Gastrocnemius medialis (tissue), 4 donors: ENCODE data around the gene PXK. TPM values are rescaled to one million over a fixed set of nuclear protein-coding genes. Genes with fewer than 3 reads are reported as not detected.

Source experiments
- ATAC-seq, 2 donors: fragments of 150-250 bp; one replicate each; pipeline ENCODE4 v1.9.1; 2016
- DNase-seq, 2 donors: peaks; one replicate each; pipeline ENCODE4 v3.0.0-alpha.2; 2019
- H3K27ac ChIP-seq, 4 donors: fragments of 200-600 bp; sonication (generic); 1 replicate in 1 of 4; 2 replicates in 3 of 4; pipeline ENCODE4 v1.5.1; 2016 to 2018; ENCODE audit warnings: mild to moderate bottlenecking in 2 of 4, moderate library complexity in 1 of 4
- H3K27me3 ChIP-seq, 3 donors: fragments of 200-600 bp; sonication (generic) in 2 of 3; 1 replicate in 1 of 3; 2 replicates in 2 of 3; pipeline versions ENCODE4 v1.5.1 to v1.6.0; 2016 to 2019; ENCODE audit warnings: mild to moderate bottlenecking in 1 of 3, moderate library complexity in 1 of 3
- H3K36me3 ChIP-seq, 2 donors: fragments of 200-600 bp; sonication (generic) in 1 of 2; one replicate each; pipeline ENCODE4 v1.5.1; 2017 to 2018
- H3K4me1 ChIP-seq, 2 donors: fragments of 200-600 bp; sonication (generic) in 1 of 2; one replicate each; pipeline ENCODE4 v1.5.1; 2016 to 2017; ENCODE audit warnings: mild to moderate bottlenecking in 2 of 2
- H3K4me3 ChIP-seq, 4 donors: fragments of 200-600 bp; sonication (generic) in 3 of 4; 1 replicate in 1 of 4; 2 replicates in 3 of 4; pipeline ENCODE4 v1.5.1; 2016 to 2019; ENCODE audit warnings: mild to moderate bottlenecking in 2 of 4
- H3K9me3 ChIP-seq, 3 donors: fragments of 200-600 bp; sonication (generic) in 2 of 3; 1 replicate in 1 of 3; 2 replicates in 2 of 3; pipeline ENCODE4 v1.5.1; 2016 to 2019
- POLR2A ChIP-seq, 2 donors: fragments of 450-650 bp; IDR thresholded peaks; one replicate each; pipeline ENCODE4 v1.6.1; 2017; ENCODE audit warnings: antibody characterized with exemption in 2 of 2, mild to moderate bottlenecking in 2 of 2, moderate library complexity in 2 of 2
- in situ Hi-C, 4 donors: fragments of 200-750 bp; cut with MboI; loops; one replicate each; pipeline versions ENCODE4 v1.15.0 to v1.8.0; 2017; ENCODE audit warnings: low sequenced_read_pairs in 4 of 4
- intact Hi-C: fragments of 100-400 bp; cut with DNase I; formaldehyde crosslinking; loops from one replicate; pipeline ENCODE4 v1.15.1; 2023; ENCODE audit warnings: low total_unique reads
- total RNA-seq, 4 donors: library from RNA; depleted of rRNA; stranded (reverse); fragments of >200 nt; gene quantifications; one replicate each; pipeline versions ENCODE4 v1.1.0 to v1.2.3, GENCODE V29; 2016
- TF ChIP-seq, protein P1 (sequence below), 5 experiments: fragments of 450-650 bp in 3 of 5; fragments of 200-600 bp in 2 of 5; sonication (generic) in 2 of 5; IDR thresholded peaks in 4 of 5; conservative IDR thresholded peaks in 1 of 5; 1 replicate in 4 of 5; 2 replicates in 1 of 5; pipeline ENCODE4 v1.5.1; 2016 to 2019; ENCODE audit warnings: antibody characterized with exemption in 5 of 5, mild to moderate bottlenecking in 3 of 5, moderate library complexity in 3 of 5

Gene PXK
- total RNA-seq, 4 donors from 2014 or later = 21.6 to 33.6 (median 24.4) TPM

DNA sequence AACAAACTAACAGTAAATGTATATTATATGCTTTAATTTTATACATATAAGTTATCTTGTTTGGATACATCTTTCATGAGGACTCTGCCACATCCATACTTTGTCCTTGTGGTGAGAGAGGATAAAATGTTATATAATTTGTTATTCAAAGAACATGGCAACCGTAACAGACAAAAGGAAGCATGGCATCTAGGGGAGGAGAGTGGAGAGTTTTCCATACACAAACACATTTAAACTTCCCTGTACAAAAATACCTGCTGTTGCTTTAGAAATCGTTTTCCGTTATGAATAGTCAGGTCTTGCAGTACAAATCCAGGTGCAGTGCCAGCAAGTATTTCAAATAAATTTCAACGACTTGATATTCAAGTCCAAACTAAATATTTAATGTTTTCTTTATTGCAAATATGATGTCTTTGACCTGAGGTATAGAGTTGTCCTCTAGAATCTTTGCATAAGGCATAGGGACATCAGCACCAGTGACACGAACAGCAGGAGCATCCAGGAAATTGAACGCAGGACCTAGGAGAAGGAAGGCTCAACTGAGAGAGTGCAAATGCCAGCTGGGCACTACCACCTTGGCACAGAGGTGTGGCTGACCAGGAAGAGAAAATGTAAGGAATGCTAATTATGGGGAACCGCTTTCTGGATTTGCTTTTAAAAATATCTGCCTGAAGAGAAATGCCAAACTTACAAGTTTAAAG is 95.1 kb downstream of the PXK start:
- in situ Hi-C loops = no loop called here
- H3K27me3 ChIP-seq = no peaks in the 10 kb centered on the region
- intact Hi-C loops = no loop called here
- no peaks in the 10 kb centered on the region for H3K9me3 ChIP-seq
- no peak overlapping the region for H3K27ac ChIP-seq
- H3K4me3 ChIP-seq = no peak overlapping the region
- H3K36me3 ChIP-seq = peaks cover 3 to 88% of the 10 kb centered on the region in 2 donors
- no peak for TF ChIP-seq POLR2A (IDR thresholded peaks at IDR 0.05)
- TF ChIP-seq, protein P1, sequence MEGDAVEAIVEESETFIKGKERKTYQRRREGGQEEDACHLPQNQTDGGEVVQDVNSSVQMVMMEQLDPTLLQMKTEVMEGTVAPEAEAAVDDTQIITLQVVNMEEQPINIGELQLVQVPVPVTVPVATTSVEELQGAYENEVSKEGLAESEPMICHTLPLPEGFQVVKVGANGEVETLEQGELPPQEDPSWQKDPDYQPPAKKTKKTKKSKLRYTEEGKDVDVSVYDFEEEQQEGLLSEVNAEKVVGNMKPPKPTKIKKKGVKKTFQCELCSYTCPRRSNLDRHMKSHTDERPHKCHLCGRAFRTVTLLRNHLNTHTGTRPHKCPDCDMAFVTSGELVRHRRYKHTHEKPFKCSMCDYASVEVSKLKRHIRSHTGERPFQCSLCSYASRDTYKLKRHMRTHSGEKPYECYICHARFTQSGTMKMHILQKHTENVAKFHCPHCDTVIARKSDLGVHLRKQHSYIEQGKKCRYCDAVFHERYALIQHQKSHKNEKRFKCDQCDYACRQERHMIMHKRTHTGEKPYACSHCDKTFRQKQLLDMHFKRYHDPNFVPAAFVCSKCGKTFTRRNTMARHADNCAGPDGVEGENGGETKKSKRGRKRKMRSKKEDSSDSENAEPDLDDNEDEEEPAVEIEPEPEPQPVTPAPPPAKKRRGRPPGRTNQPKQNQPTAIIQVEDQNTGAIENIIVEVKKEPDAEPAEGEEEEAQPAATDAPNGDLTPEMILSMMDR (IDR thresholded peaks at IDR 0.05 in 4 of 5, conservative IDR thresholded peaks at IDR 0.05 in 1 of 5) = no peak
- ATAC-seq (no peak), DNase-seq (no peak)
- H3K4me1 ChIP-seq = peaks cover 11 to 18% of the 10 kb centered on the region in 2 donors

DNA sequence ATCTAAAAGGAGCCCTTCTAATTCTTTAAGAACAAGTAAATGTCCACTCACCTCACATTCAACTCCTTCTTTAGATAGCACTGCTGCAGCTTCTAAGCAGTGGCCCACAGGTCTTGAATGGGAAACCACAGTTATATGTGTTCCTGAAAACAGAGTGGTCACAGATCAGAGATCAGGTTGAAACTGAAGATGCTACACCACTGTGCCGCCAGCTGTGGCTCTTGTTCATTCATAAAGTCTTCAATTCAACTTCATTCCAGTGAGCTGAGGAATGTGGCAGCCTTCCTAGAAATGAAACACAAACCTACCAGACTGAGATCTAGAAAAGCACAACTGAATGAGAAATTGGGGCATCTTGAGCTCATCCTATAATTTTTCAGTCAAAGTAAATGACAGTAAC is 97.0 kb downstream of the PXK start:
- intact Hi-C loops = loop anchor here (5.0 kb wide), 2 partner anchors 122 to 192 kb away; partner anchors contain the start of genes ABHD6, HTD2 and RPP14

DNA sequence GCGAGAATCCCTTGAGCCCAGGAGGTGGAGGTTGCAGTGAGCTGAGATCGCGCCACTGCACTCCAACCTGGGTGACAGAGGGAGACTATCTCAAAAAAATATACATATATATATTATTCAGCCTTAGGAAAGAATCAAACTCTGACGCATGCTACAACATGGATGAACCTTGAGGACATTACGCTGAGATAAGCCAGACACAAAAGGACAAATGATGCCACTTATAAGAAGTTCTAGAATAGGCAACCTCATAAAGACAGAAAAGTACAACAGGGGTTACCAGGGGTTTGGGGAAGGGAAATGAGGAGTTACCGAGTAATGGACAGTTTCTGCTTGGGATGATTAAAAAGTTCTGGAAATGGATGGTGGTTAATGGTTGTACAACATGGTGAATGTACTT is 100.2 kb downstream of the PXK start:
- ATAC-seq (no peak), DNase-seq (no peak)
- intact Hi-C loops = loop anchor here (1.0 to 5.0 kb wide), 3 partner anchors 59 to 196 kb away; partner anchors contain the start of genes ABHD6, HTD2, KCTD6 and RPP14
- Histone ChIP-seq H3K9me3 (no peaks in the 10 kb centered on the region), H3K4me1 (peaks cover 20 to 23% of the 10 kb centered on the region in 2 donors), H3K36me3 (peaks cover 3 to 43% of the 10 kb centered on the region in 2 donors), H3K27me3 (no peaks in the 10 kb centered on the region), H3K27ac (peak overlapping the region; percentile 87 to 95 (median 90)), H3K4me3 (peak overlapping the region; percentile 64 to 83 (median 76))
- no peak for TF ChIP-seq POLR2A (IDR thresholded peaks at IDR 0.05)
- TF ChIP-seq, protein P1 (IDR thresholded peaks at IDR 0.05 in 4 of 5, conservative IDR thresholded peaks at IDR 0.05 in 1 of 5) = no peak
- in situ Hi-C loops = no loop called here

More for the DNA sequence above, 97.0 kb downstream of the PXK start:
- Histone ChIP-seq H3K9me3 (no peaks in the 10 kb centered on the region), H3K27me3 (no peaks in the 10 kb centered on the region), H3K27ac (no peak overlapping the region), H3K4me3 (no peak overlapping the region), H3K36me3 (peaks cover 3 to 75% of the 10 kb centered on the region in 2 donors), H3K4me1 (peaks cover 22 to 25% of the 10 kb centered on the region in 2 donors)
- ATAC-seq (no peak), DNase-seq (no peak)
- in situ Hi-C loops = no loop called here
- no peak for TF ChIP-seq POLR2A (IDR thresholded peaks at IDR 0.05)
- TF ChIP-seq, protein P1 (IDR thresholded peaks at IDR 0.05 in 4 of 5, conservative IDR thresholded peaks at IDR 0.05 in 1 of 5) = no peak

DNA sequence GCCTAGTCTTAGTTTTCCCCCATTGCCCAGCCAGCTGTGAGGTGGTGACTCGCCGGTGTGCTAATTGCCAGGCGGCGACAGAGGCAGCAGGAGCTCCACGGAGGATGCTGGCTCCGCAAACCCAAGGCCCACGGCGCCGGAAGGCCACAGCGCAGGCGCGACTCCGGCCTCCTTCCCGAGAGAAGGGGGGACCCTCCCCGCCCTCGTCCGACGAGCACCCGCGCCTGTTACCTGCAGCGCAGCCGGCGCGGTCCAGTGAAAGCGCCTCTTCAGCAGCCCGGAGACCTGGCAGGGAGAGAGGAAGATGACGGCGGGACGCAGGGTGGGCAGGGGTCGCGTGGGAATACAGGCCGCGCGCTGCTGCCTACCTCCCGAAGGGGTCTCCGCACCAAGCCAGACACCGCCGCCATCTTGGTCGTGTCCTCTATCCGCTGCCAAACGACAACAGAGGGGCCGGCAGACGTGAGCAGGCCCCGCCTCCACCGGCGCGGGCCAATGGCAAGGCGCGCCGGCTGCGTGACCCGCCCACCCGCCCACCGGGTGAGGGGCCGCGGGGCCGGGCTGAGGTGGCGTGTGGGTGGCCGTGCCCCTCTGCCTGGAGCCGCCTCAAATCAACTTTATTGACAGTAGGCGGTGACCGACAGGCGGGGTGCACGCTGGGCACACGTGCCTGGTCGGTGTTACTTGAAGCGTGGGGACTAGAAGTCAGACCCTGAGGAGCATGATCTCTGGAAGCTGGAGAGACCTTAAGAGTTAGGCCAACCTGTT is 100.9 kb downstream of the PXK start, which contains the start of gene PDHB:
Gene PDHB, minus strand, starts transcription at position 433 of the 768 bp plus-strand sequence. Its CDS starts 23 bp downstream, at position 410.
- intact Hi-C loops (loop anchor here (1.0 to 5.0 kb wide), 4 partner anchors 30 to 196 kb away; partner anchors contain the start of genes ABHD6, HTD2, KCTD6 and RPP14), in situ Hi-C loops (no loop called here)
- peaks cover 0 to 36% of the 10 kb centered on the region in 2 donors for H3K36me3 ChIP-seq
- H3K4me1 ChIP-seq = peaks cover 20 to 23% of the 10 kb centered on the region in 2 donors
- peak within 1 kb of the TSS; percentile 87 to 95 (median 90) for H3K27ac ChIP-seq
- peak within 1 kb of the TSS; percentile 64 to 83 (median 76) for H3K4me3 ChIP-seq
- TF ChIP-seq, protein P1 (IDR thresholded peaks at IDR 0.05 in 4 of 5, conservative IDR thresholded peaks at IDR 0.05 in 1 of 5) = peak in 1 of 5 experiments; percentile 12
- peak; percentile 73 to 79 for TF ChIP-seq POLR2A (IDR thresholded peaks at IDR 0.05)
- DNase-seq (peak; percentile 85 to 89), ATAC-seq (peak; percentile 98)
- no peaks in the 10 kb centered on the region for H3K27me3 ChIP-seq
- no peaks in the 10 kb centered on the region for H3K9me3 ChIP-seq
